ENCODE results near the gene ZEB2. TPM values are rescaled to one million over a fixed set of nuclear protein-coding genes. Genes with fewer than 3 reads are reported as not detected.

Gene ZEB2
- 100 to 1,000 TPM; 181 to 248 TPM for total RNA-seq

- DNase-seq (ENCODE audit: low spot score): no peak
- Mint-ChIP-seq H3K27me3 (no peaks in the 10 kb centered on the region), H3K36me3 (peaks cover 20% of the 10 kb centered on the region), H3K4me3 (no peak within 1 kb of the TSS), H3K27ac (no peak within 1 kb of the TSS), H3K9me3 (no peaks in the 10 kb centered on the region), H3K4me1 (ENCODE audit: low read depth in 2 of 2) (peaks cover 30 to 35% of the 10 kb centered on the region in 2 donors)
- ATAC-seq: peak in 1 of 2 donors; percentile 12
Measured at GRCh38 chr2:144519934-144520731, at the start of gene ZEB2. TSS of gene ZEB2 (minus strand) at chr2:144520119. CDS start at chr2:144517350, 2,769 bp downstream.

- no peak for ATAC-seq
- no peaks in the 10 kb centered on the region for H3K36me3 Mint-ChIP-seq
- peaks cover 7 to 25% of the 10 kb centered on the region in 2 donors for H3K4me1 Mint-ChIP-seq (ENCODE audit: low read depth in 2 of 2)
- no peak overlapping the region for H3K27ac Mint-ChIP-seq
- no peak for DNase-seq (ENCODE audit: low spot score)
- no peaks in the 10 kb centered on the region for H3K9me3 Mint-ChIP-seq
- H3K4me3 Mint-ChIP-seq: no peak overlapping the region
- H3K27me3 Mint-ChIP-seq: no peaks in the 10 kb centered on the region
Measured at GRCh38 chr2:144567745-144568144, 47.8 kb upstream of the ZEB2 start.

GRCh38 chr2:144566448-144566847 lies 46.5 kb upstream of the ZEB2 start:
- ATAC-seq (no peak), DNase-seq (ENCODE audit: low spot score) (no peak)
- Mint-ChIP-seq H3K4me1 (ENCODE audit: low read depth in 2 of 2) (peaks cover 5 to 12% of the 10 kb centered on the region in 2 donors), H3K27ac (no peak overlapping the region), H3K27me3 (no peaks in the 10 kb centered on the region), H3K9me3 (no peaks in the 10 kb centered on the region), H3K36me3 (no peaks in the 10 kb centered on the region), H3K4me3 (no peak overlapping the region)

- no peaks in the 10 kb centered on the region for H3K27me3 Mint-ChIP-seq
- no peaks in the 10 kb centered on the region for H3K36me3 Mint-ChIP-seq
- DNase-seq (ENCODE audit: low spot score) (no peak), ATAC-seq (no peak)
- H3K4me3 Mint-ChIP-seq: no peak overlapping the region
- H3K4me1 Mint-ChIP-seq (ENCODE audit: low read depth in 2 of 2): peaks cover 8 to 9% of the 10 kb centered on the region in 2 donors
- no peak overlapping the region for H3K27ac Mint-ChIP-seq
- no peaks in the 10 kb centered on the region for H3K9me3 Mint-ChIP-seq
Measured at GRCh38 chr2:144560251-144560650, 40.3 kb upstream of the ZEB2 start.

GRCh38 chr2:144559681-144560080 lies 39.8 kb upstream of the ZEB2 start:
- no peaks in the 10 kb centered on the region for H3K36me3 Mint-ChIP-seq
- no peak for DNase-seq (ENCODE audit: low spot score)

GRCh38 chr2:144559242-144559641 lies 39.3 kb upstream of the ZEB2 start:
- no peaks in the 10 kb centered on the region for H3K9me3 Mint-ChIP-seq
- no peaks in the 10 kb centered on the region for H3K36me3 Mint-ChIP-seq
- no peak overlapping the region for H3K4me3 Mint-ChIP-seq
- H3K27ac Mint-ChIP-seq: no peak overlapping the region
- DNase-seq (ENCODE audit: low spot score): no peak
- peaks cover 8 to 9% of the 10 kb centered on the region in 2 donors for H3K4me1 Mint-ChIP-seq (ENCODE audit: low read depth in 2 of 2)
- no peaks in the 10 kb centered on the region for H3K27me3 Mint-ChIP-seq
- no peak for ATAC-seq

More at GRCh38 chr2:144559681-144560080, 39.8 kb upstream of the ZEB2 start:
- no peak overlapping the region for H3K27ac Mint-ChIP-seq
- H3K4me3 Mint-ChIP-seq: no peak overlapping the region
- no peak for ATAC-seq
- H3K27me3 Mint-ChIP-seq: no peaks in the 10 kb centered on the region
- H3K4me1 Mint-ChIP-seq (ENCODE audit: low read depth in 2 of 2): peaks cover 8 to 9% of the 10 kb centered on the region in 2 donors
- H3K9me3 Mint-ChIP-seq: no peaks in the 10 kb centered on the region

- Mint-ChIP-seq H3K9me3 (no peaks in the 10 kb centered on the region), H3K27ac (no peak overlapping the region), H3K27me3 (no peaks in the 10 kb centered on the region), H3K36me3 (no peaks in the 10 kb centered on the region), H3K4me1 (ENCODE audit: low read depth in 2 of 2) (peaks cover 10 to 19% of the 10 kb centered on the region in 2 donors), H3K4me3 (no peak overlapping the region)
- DNase-seq (ENCODE audit: low spot score) (no peak), ATAC-seq (no peak)
Measured at GRCh38 chr2:144554492-144555210, 34.7 kb upstream of the ZEB2 start.

GRCh38 chr2:144553379-144553778 lies 33.5 kb upstream of the ZEB2 start:
- no peaks in the 10 kb centered on the region for H3K9me3 Mint-ChIP-seq
- peak; percentile 75 to 92 for ATAC-seq
- peak overlapping the region; percentile 18 for H3K4me3 Mint-ChIP-seq
- no peaks in the 10 kb centered on the region for H3K27me3 Mint-ChIP-seq
- no peak for DNase-seq (ENCODE audit: low spot score)
- no peaks in the 10 kb centered on the region for H3K36me3 Mint-ChIP-seq
- peaks cover 7 to 19% of the 10 kb centered on the region in 2 donors for H3K4me1 Mint-ChIP-seq (ENCODE audit: low read depth in 2 of 2)
- H3K27ac Mint-ChIP-seq: peak overlapping the region; percentile 13 to 41

- H3K27ac Mint-ChIP-seq: peak overlapping the region in 1 of 2 donors; percentile 41
Measured at GRCh38 chr2:144552821-144553220, 32.9 kb upstream of the ZEB2 start.

GRCh38 chr2:144550911-144551310 lies 31.0 kb upstream of the ZEB2 start:
- Mint-ChIP-seq H3K9me3 (no peaks in the 10 kb centered on the region), H3K27ac (no peak overlapping the region), H3K36me3 (no peaks in the 10 kb centered on the region), H3K4me3 (no peak overlapping the region), H3K27me3 (no peaks in the 10 kb centered on the region), H3K4me1 (ENCODE audit: low read depth in 2 of 2) (peaks cover 13 to 24% of the 10 kb centered on the region in 2 donors)
- no peak for DNase-seq (ENCODE audit: low spot score)
- no peak for ATAC-seq

More at GRCh38 chr2:144552821-144553220, 32.9 kb upstream of the ZEB2 start:
- ATAC-seq: no peak
- H3K27me3 Mint-ChIP-seq: no peaks in the 10 kb centered on the region
- H3K36me3 Mint-ChIP-seq: no peaks in the 10 kb centered on the region
- H3K4me3 Mint-ChIP-seq: peak overlapping the region; percentile 54
- no peak for DNase-seq (ENCODE audit: low spot score)
- peaks cover 13 to 23% of the 10 kb centered on the region in 2 donors for H3K4me1 Mint-ChIP-seq (ENCODE audit: low read depth in 2 of 2)
- H3K9me3 Mint-ChIP-seq: no peaks in the 10 kb centered on the region

- DNase-seq (ENCODE audit: low spot score) (no peak), ATAC-seq (no peak)
- no peaks in the 10 kb centered on the region for H3K27me3 Mint-ChIP-seq
- H3K36me3 Mint-ChIP-seq: no peaks in the 10 kb centered on the region
- H3K4me3 Mint-ChIP-seq: no peak overlapping the region
- no peaks in the 10 kb centered on the region for H3K9me3 Mint-ChIP-seq
- no peak overlapping the region for H3K27ac Mint-ChIP-seq
- H3K4me1 Mint-ChIP-seq (ENCODE audit: low read depth in 2 of 2): peaks cover 13 to 24% of the 10 kb centered on the region in 2 donors
Measured at GRCh38 chr2:144550084-144550483, 30.2 kb upstream of the ZEB2 start.

GRCh38 chr2:144548532-144549191 lies 28.7 kb upstream of the ZEB2 start:
- peaks cover 15 to 23% of the 10 kb centered on the region in 2 donors for H3K4me1 Mint-ChIP-seq (ENCODE audit: low read depth in 2 of 2)
- H3K4me3 Mint-ChIP-seq: peak overlapping the region; percentile 29
- peak overlapping the region; percentile 28 to 47 for H3K27ac Mint-ChIP-seq
- ATAC-seq (peak; percentile 77 to 81), DNase-seq (ENCODE audit: low spot score) (no peak)
- no peaks in the 10 kb centered on the region for H3K36me3 Mint-ChIP-seq
- H3K27me3 Mint-ChIP-seq: no peaks in the 10 kb centered on the region
- H3K9me3 Mint-ChIP-seq: no peaks in the 10 kb centered on the region

- Mint-ChIP-seq H3K36me3 (no peaks in the 10 kb centered on the region), H3K4me1 (ENCODE audit: low read depth in 2 of 2) (peaks cover 12 to 17% of the 10 kb centered on the region in 2 donors), H3K27ac (peak overlapping the region; percentile 28 to 47), H3K27me3 (no peaks in the 10 kb centered on the region), H3K4me3 (peak overlapping the region; percentile 29), H3K9me3 (no peaks in the 10 kb centered on the region)
- DNase-seq (ENCODE audit: low spot score): no peak
- no peak for ATAC-seq
Measured at GRCh38 chr2:144548088-144548487, 28.2 kb upstream of the ZEB2 start.

Measured in natural killer cell treated with Interleukin-12 subunit alpha and Interleukin-12 subunit beta and Interleukin-15 and Interleukin-18, amount 100 ng/mL, for 72 hours (primary cell).